ENCODE results near the gene SPC25. TPM values are rescaled to one million over a fixed set of nuclear protein-coding genes. Genes with fewer than 3 reads are reported as not detected.

The SPC25 gene
- total and polyA plus RNA-seq, 2 experiments from 2014 or later = 23.4 to 72.7 TPM

- no peak for TF ChIP-seq ZNF462 (CRISPR knock-in tag; IDR thresholded peaks at IDR 0.05)
These were observed 5.5 kb upstream of the SPC25 start (continued) for GRCh38 chr2:168895771-168896170.

- H3F3A ChIP-seq (replicated peaks; ENCODE audit: low read depth) = no peaks in the 10 kb centered on the region
- Mint-ChIP-seq H3K36me3 (ENCODE audit: low read depth) (no peaks in the 10 kb centered on the region), H3K27ac (no peak overlapping the region), H3K4me1 (no peaks in the 10 kb centered on the region), H3K4me3 (no peak overlapping the region), H3K27me3 (ENCODE audit: insufficient read depth, low read depth, poor library complexity) (peaks cover 2% of the 10 kb centered on the region), H3K9me3 (no peaks in the 10 kb centered on the region)
- no peaks in the 10 kb centered on the region for H3K27me3 ChIP-seq (ENCODE audit: insufficient read depth)
- peaks cover under 1% of the 10 kb centered on the region; the same call in 1 of the 2 replicates for H3K79me2 ChIP-seq (replicated peaks; ENCODE audit: insufficient read depth)
- ATAC-seq = no peak
- H3K4me1 ChIP-seq (ENCODE audit: insufficient read depth) = no peaks in the 10 kb centered on the region
- no peaks in the 10 kb centered on the region for H3K9me2 ChIP-seq (ENCODE audit: insufficient read depth)
- H3K27ac ChIP-seq (ENCODE audit: low read depth) = no peak overlapping the region
- H3K4me3 ChIP-seq = no peak overlapping the region
- TF ChIP-seq ETS1 (IDR thresholded peaks at IDR 0.05) = no peak
- TF ChIP-seq ZNF114 (CRISPR knock-in tag; IDR thresholded peaks at IDR 0.05) = no peak
- H3K4me2 ChIP-seq = no peak overlapping the region
- no peak overlapping the region for H2AFZ ChIP-seq
- H4K20me1 ChIP-seq (replicated peaks; ENCODE audit: insufficient read depth) = no peaks in the 10 kb centered on the region
- no peak for DNase-seq (ENCODE audit: low spot score)
- no peaks in the 10 kb centered on the region for H3K36me3 ChIP-seq (ENCODE audit: insufficient read depth)
These were observed 4.5 kb upstream of the SPC25 start for GRCh38 chr2:168894720-168895119.

GRCh38 chr2:168894101-168894500, 3.9 kb upstream of the SPC25 start:
- DNase-seq (ENCODE audit: low spot score) (no peak), ATAC-seq (no peak)
- Mint-ChIP-seq H3K9me3 (no peaks in the 10 kb centered on the region), H3K4me3 (no peak overlapping the region), H3K4me1 (peaks cover 1% of the 10 kb centered on the region; the same call in 1 of the 3 replicates), H3K27me3 (ENCODE audit: insufficient read depth, low read depth, poor library complexity) (peaks cover 2% of the 10 kb centered on the region), H3K27ac (no peak overlapping the region), H3K36me3 (ENCODE audit: low read depth) (no peaks in the 10 kb centered on the region)
- H3K4me3 ChIP-seq = no peak overlapping the region
- no peaks in the 10 kb centered on the region for H3K27me3 ChIP-seq (ENCODE audit: insufficient read depth)
- H3K79me2 ChIP-seq (replicated peaks; ENCODE audit: insufficient read depth) = peaks cover 7% of the 10 kb centered on the region
- peaks cover 5% of the 10 kb centered on the region; the same call in 1 of the 2 replicates for H3K4me1 ChIP-seq (ENCODE audit: insufficient read depth)
- no peaks in the 10 kb centered on the region for H3K36me3 ChIP-seq (ENCODE audit: insufficient read depth)
- no peak overlapping the region for H3K27ac ChIP-seq (ENCODE audit: low read depth)
- no peaks in the 10 kb centered on the region for H4K20me1 ChIP-seq (replicated peaks; ENCODE audit: insufficient read depth)
- H2AFZ ChIP-seq = no peak overlapping the region
- H3K9me2 ChIP-seq (ENCODE audit: insufficient read depth) = no peaks in the 10 kb centered on the region
- H3K4me2 ChIP-seq = no peak overlapping the region
- H3F3A ChIP-seq (replicated peaks; ENCODE audit: low read depth) = no peaks in the 10 kb centered on the region
- TF ChIP-seq CTCF (conservative IDR thresholded peaks at IDR 0.05; ENCODE audit: low read depth in 2 of 2) = no peak
- TF ChIP-seq POLR2AphosphoS5 (IDR thresholded peaks at IDR 0.05; ENCODE audit: low read depth) = no peak
